Uterus (tissue), 2 donors: Measurements from ENCODE around the gene TSC2.
"Not testable (repeated sequence)": the region's sequence is repeated elsewhere in the genome, so short reads cannot be mapped to it uniquely, and the experiment has no call there.

ENCODE experiments used
- CTCF ChIP-seq, 4 experiments: fragments of 200-600 bp in 2 of 4; fragments of 450-650 bp in 2 of 4; sonication (generic) in 2 of 4; IDR thresholded peaks; one replicate each; pipeline ENCODE4 v1.5.1; 2016 to 2019; ENCODE audit warnings: antibody characterized with exemption in 4 of 4, mild to moderate bottlenecking in 2 of 4, moderate library complexity in 1 of 4
- POLR2A ChIP-seq, 2 donors: fragments of 450-650 bp; IDR thresholded peaks; one replicate each; pipeline ENCODE4 v1.6.1; 2016; ENCODE audit warnings: antibody characterized with exemption in 2 of 2, mild to moderate bottlenecking in 1 of 2, moderate library complexity in 1 of 2

- TF ChIP-seq CTCF, POLR2A (IDR thresholded peaks at IDR 0.05): not testable (repeated sequence)
Measured at GRCh38 chr16:2106211-2106610, 58.4 kb downstream of the TSC2 start.
